WTC11 (cell line): ENCODE measurements around the gene H19. TPM values are rescaled to one million over a fixed set of nuclear protein-coding genes. Genes with fewer than 3 reads are reported as not detected.

Source experiments
- ATAC-seq: fragments of 200-7000 bp; cut with Tn5 transposase; 2 replicates; pipeline ENCODE4 v1.10.0; 2021; ENCODE audit warnings: mild to moderate bottlenecking, moderate library complexity
- CTCF ChIA-PET: fragments of 300-600 bp; sonication (Branson Sonifier 250); formaldehyde crosslinking; loops from one replicate; lab custom pipeline; 2021; ENCODE audit warnings: antibody characterized with exemption; lab: Charles Lee
- POLR2A ChIA-PET: fragments of 350-600 bp; sonication (Branson Sonifier 250); formaldehyde crosslinking; loops from one replicate; lab custom pipeline; 2021; ENCODE audit warnings: antibody characterized with exemption; lab: Charles Lee
- DNase-seq: peaks from one replicate; pipeline ENCODE4 v3.0.0; 2021; ENCODE audit warnings: low spot score
- H3K27ac Mint-ChIP-seq: 2 replicates; pipeline ENCODE4 v1.8.0; 2021; ENCODE audit warnings: mixed read lengths
- H3K27me3 Mint-ChIP-seq: 2 replicates; pipeline ENCODE4 v1.8.0; 2021; ENCODE audit warnings: low read depth, mild to moderate bottlenecking, moderate library complexity, mixed read lengths
- H3K36me3 Mint-ChIP-seq: 2 replicates; pipeline ENCODE4 v1.8.0; 2021; ENCODE audit warnings: mixed read lengths
- H3K4me1 Mint-ChIP-seq: 2 replicates; pipeline ENCODE4 v1.8.0; 2022; ENCODE audit warnings: mixed read lengths
- H3K4me3 Mint-ChIP-seq: 2 replicates; pipeline ENCODE4 v1.8.0; 2021; ENCODE audit warnings: mild to moderate bottlenecking, moderate library complexity, mixed read lengths
- H3K9me3 Mint-ChIP-seq: 2 replicates; pipeline ENCODE4 v1.8.0; 2021; ENCODE audit warnings: mixed read lengths
- ARID4B ChIP-seq: sonication (generic); formaldehyde crosslinking; IDR thresholded peaks from 2 replicates; pipeline ENCODE4 v1.8.0; 2023; ENCODE audit warnings: missing genetic modification reagents, mild to moderate bottlenecking, borderline replicate concordance
- ATF1 ChIP-seq: sonication (generic); formaldehyde crosslinking; IDR thresholded peaks from 2 replicates; pipeline ENCODE4 v1.8.1; 2023; ENCODE audit warnings: mild to moderate bottlenecking, moderate library complexity, missing genetic modification reagents
- FOXP4 ChIP-seq: sonication (generic); formaldehyde crosslinking; IDR thresholded peaks from 2 replicates; pipeline ENCODE4 v1.8.0; 2022; ENCODE audit warnings: mild to moderate bottlenecking, missing genetic modification reagents
- GABPB1 ChIP-seq: sonication (generic); formaldehyde crosslinking; IDR thresholded peaks from 2 replicates; pipeline ENCODE4 v1.8.1; 2023; ENCODE audit warnings: mild to moderate bottlenecking, missing genetic modification reagents
- HMGA2 ChIP-seq: fragments of 250-450 bp; sonication (Bioruptor Pico); IDR thresholded peaks from 2 replicates; pipeline ENCODE4 v1.4.0; 2021; ENCODE audit warnings: mild to moderate bottlenecking, moderate library complexity
- JAZF1 ChIP-seq: fragments of 250-450 bp; sonication (Bioruptor Pico); IDR thresholded peaks from 2 replicates; pipeline ENCODE4 v1.9.0; 2021; ENCODE audit warnings: moderate library complexity, mild to moderate bottlenecking, inconsistent platforms
- NFE2L1 ChIP-seq: sonication (generic); formaldehyde crosslinking; IDR thresholded peaks from 2 replicates; pipeline ENCODE4 v1.8.1; 2023; ENCODE audit warnings: missing genetic modification reagents
- NR2C2 ChIP-seq: sonication (generic); formaldehyde crosslinking; IDR thresholded peaks from 2 replicates; pipeline ENCODE4 v1.8.0; 2022; ENCODE audit warnings: mild to moderate bottlenecking, missing genetic modification reagents
- RELA ChIP-seq: sonication (generic); formaldehyde crosslinking; IDR thresholded peaks from 2 replicates; pipeline ENCODE4 v1.8.1; 2022; ENCODE audit warnings: missing genetic modification reagents, mild to moderate bottlenecking, borderline replicate concordance
- TEAD4 ChIP-seq: sonication (generic); formaldehyde crosslinking; IDR thresholded peaks from 2 replicates; pipeline ENCODE4 v1.8.0; 2022; ENCODE audit warnings: mild to moderate bottlenecking, missing genetic modification reagents
- TP53 ChIP-seq: sonication (generic); formaldehyde crosslinking; IDR thresholded peaks from 2 replicates; pipeline ENCODE4 v1.8.1; 2023; ENCODE audit warnings: mild to moderate bottlenecking, missing genetic modification reagents
- ZNF138 ChIP-seq: sonication (generic); formaldehyde crosslinking; conservative IDR thresholded peaks from 2 replicates; pipeline ENCODE4 v1.8.1; 2022; ENCODE audit warnings: mild to moderate bottlenecking, moderate library complexity, missing genetic modification reagents
- ZNF317 ChIP-seq: sonication (generic); formaldehyde crosslinking; IDR thresholded peaks from 2 replicates; pipeline ENCODE4 v1.8.1; 2023; ENCODE audit warnings: low read depth, mild to moderate bottlenecking, moderate library complexity, missing genetic modification reagents, borderline replicate concordance
- ZNF423 ChIP-seq: fragments of 250-450 bp; sonication (Bioruptor Pico); IDR thresholded peaks from 2 replicates; pipeline ENCODE4 v2.1.2; 2022; ENCODE audit warnings: mild to moderate bottlenecking, moderate library complexity
- total RNA-seq: library from RNA; stranded (reverse); gene quantifications from 3 replicates; pipeline ENCODE4 v1.2.3, GENCODE V29; 2021
- TF ChIP-seq, protein P1 (sequence below): sonication (generic); formaldehyde crosslinking; IDR thresholded peaks from 2 replicates; pipeline ENCODE4 v1.8.0; 2022; ENCODE audit warnings: mild to moderate bottlenecking, missing genetic modification reagents
- TF ChIP-seq, protein P2 (sequence below): sonication (generic); formaldehyde crosslinking; conservative IDR thresholded peaks from 2 replicates; pipeline ENCODE4 v1.8.1; 2023; ENCODE audit warnings: mild to moderate bottlenecking, low read depth, missing genetic modification reagents, moderate library complexity
- TF ChIP-seq, protein P3 (sequence below): sonication (generic); formaldehyde crosslinking; IDR thresholded peaks from 2 replicates; pipeline ENCODE4 v1.8.1; 2022; ENCODE audit warnings: low read depth, mild to moderate bottlenecking, moderate library complexity, missing genetic modification reagents, borderline replicate concordance
- TF ChIP-seq, protein P4 (sequence below): fragments of 250-450 bp; sonication (Bioruptor Pico); conservative IDR thresholded peaks from 2 replicates; pipeline ENCODE4 v1.9.0; 2021; ENCODE audit warnings: mild to moderate bottlenecking
- TF ChIP-seq, protein P5 (sequence below): sonication (generic); formaldehyde crosslinking; IDR thresholded peaks from 2 replicates; pipeline ENCODE4 v1.8.1; 2023; ENCODE audit warnings: mild to moderate bottlenecking, missing genetic modification reagents

The H19 gene
- total RNA-seq, 1 experiment from 2014 or later, result 12.7 TPM

- TF ChIP-seq FOXP4 (CRISPR knock-in tag), result no peak
- no peak for TF ChIP-seq ZNF423 (CRISPR knock-in tag)
- TF ChIP-seq JAZF1 (CRISPR knock-in tag), result no peak
Observed at GRCh38 chr11:2015025-2015424, 17.4 kb upstream of the H19 start (continued).

GRCh38 chr11:2012440-2012839, 14.8 kb upstream of the H19 start:
- CTCF ChIA-PET, result no interaction called here
- H3K27ac Mint-ChIP-seq, result no peak overlapping the region
- no peak for TF ChIP-seq ARID4B (CRISPR knock-in tag)
- no peak for TF ChIP-seq ZNF138
- TF ChIP-seq, protein P1, sequence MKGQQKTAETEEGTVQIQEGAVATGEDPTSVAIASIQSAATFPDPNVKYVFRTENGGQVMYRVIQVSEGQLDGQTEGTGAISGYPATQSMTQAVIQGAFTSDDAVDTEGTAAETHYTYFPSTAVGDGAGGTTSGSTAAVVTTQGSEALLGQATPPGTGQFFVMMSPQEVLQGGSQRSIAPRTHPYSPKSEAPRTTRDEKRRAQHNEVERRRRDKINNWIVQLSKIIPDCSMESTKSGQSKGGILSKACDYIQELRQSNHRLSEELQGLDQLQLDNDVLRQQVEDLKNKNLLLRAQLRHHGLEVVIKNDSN, result no peak
- TF ChIP-seq, protein P2, sequence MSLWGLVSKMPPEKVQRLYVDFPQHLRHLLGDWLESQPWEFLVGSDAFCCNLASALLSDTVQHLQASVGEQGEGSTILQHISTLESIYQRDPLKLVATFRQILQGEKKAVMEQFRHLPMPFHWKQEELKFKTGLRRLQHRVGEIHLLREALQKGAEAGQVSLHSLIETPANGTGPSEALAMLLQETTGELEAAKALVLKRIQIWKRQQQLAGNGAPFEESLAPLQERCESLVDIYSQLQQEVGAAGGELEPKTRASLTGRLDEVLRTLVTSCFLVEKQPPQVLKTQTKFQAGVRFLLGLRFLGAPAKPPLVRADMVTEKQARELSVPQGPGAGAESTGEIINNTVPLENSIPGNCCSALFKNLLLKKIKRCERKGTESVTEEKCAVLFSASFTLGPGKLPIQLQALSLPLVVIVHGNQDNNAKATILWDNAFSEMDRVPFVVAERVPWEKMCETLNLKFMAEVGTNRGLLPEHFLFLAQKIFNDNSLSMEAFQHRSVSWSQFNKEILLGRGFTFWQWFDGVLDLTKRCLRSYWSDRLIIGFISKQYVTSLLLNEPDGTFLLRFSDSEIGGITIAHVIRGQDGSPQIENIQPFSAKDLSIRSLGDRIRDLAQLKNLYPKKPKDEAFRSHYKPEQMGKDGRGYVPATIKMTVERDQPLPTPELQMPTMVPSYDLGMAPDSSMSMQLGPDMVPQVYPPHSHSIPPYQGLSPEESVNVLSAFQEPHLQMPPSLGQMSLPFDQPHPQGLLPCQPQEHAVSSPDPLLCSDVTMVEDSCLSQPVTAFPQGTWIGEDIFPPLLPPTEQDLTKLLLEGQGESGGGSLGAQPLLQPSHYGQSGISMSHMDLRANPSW (CRISPR knock-in tag), result no peak
- no peak for TF ChIP-seq NFE2L1 (CRISPR knock-in tag)
- TF ChIP-seq TP53 (CRISPR knock-in tag), result no peak
- TF ChIP-seq HMGA2 (CRISPR knock-in tag), result no peak
- TF ChIP-seq RELA, result no peak
- TF ChIP-seq NR2C2 (CRISPR knock-in tag), result no peak
- TF ChIP-seq, protein P3, sequence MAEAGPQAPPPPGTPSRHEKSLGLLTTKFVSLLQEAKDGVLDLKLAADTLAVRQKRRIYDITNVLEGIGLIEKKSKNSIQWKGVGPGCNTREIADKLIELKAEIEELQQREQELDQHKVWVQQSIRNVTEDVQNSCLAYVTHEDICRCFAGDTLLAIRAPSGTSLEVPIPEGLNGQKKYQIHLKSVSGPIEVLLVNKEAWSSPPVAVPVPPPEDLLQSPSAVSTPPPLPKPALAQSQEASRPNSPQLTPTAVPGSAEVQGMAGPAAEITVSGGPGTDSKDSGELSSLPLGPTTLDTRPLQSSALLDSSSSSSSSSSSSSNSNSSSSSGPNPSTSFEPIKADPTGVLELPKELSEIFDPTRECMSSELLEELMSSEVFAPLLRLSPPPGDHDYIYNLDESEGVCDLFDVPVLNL (CRISPR knock-in tag), result no peak
- no peak for TF ChIP-seq TEAD4 (CRISPR knock-in tag)
- TF ChIP-seq ZNF317 (CRISPR knock-in tag), result no peak
- TF ChIP-seq ATF1 (CRISPR knock-in tag), result no peak
- TF ChIP-seq, protein P4, sequence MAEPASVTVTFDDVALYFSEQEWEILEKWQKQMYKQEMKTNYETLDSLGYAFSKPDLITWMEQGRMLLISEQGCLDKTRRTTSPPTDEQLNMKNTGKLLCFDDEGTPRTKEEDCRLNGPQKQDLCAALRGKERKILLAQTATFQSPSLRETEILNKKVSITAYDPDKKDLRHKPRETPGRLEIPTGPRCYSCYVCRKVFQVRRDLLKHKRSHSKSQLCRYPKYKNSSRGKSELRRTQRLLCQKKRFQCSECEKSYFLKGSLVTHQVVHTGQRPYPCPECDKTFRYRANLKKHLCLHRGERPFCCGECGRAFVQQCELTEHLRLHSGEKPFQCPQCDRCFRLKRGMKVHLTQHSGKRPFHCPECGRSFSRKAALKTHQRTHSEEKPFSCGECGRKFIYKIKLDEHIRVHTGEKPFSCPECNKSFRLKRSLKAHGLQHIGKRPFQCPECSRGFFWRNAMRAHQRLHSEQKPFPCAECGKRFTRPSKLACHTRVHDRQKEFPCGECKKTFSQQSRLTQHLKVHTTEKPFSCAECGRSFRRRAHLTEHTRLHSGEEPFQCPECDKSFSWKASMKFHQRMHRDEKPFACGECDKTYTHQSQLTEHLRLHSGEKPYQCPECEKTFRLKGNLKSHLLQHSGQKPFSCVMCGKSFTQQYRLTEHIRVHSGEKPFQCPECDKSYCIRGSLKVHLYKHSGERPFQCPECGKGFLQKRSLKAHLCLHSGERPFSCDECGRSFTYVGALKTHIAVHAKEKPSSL (CRISPR knock-in tag), result no peak
- TF ChIP-seq GABPB1 (CRISPR knock-in tag), result no peak
- TF ChIP-seq, protein P5, sequence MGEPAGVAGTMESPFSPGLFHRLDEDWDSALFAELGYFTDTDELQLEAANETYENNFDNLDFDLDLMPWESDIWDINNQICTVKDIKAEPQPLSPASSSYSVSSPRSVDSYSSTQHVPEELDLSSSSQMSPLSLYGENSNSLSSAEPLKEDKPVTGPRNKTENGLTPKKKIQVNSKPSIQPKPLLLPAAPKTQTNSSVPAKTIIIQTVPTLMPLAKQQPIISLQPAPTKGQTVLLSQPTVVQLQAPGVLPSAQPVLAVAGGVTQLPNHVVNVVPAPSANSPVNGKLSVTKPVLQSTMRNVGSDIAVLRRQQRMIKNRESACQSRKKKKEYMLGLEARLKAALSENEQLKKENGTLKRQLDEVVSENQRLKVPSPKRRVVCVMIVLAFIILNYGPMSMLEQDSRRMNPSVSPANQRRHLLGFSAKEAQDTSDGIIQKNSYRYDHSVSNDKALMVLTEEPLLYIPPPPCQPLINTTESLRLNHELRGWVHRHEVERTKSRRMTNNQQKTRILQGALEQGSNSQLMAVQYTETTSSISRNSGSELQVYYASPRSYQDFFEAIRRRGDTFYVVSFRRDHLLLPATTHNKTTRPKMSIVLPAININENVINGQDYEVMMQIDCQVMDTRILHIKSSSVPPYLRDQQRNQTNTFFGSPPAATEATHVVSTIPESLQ, result no peak
- TF ChIP-seq FOXP4 (CRISPR knock-in tag), result no peak

More at GRCh38 chr11:2012440-2012839, 14.8 kb upstream of the H19 start:
- no peak overlapping the region for H3K4me3 Mint-ChIP-seq
- no peaks in the 10 kb centered on the region for H3K9me3 Mint-ChIP-seq
- H3K27me3 Mint-ChIP-seq, result no peaks in the 10 kb centered on the region
- ATAC-seq, result no peak
- no peak for DNase-seq
- POLR2A ChIA-PET, result no interaction called here
- H3K4me1 Mint-ChIP-seq, result no peaks in the 10 kb centered on the region
- H3K36me3 Mint-ChIP-seq, result no peaks in the 10 kb centered on the region
